Nephron progenitor cell (in vitro differentiated cells): Measurements from ENCODE around the gene RNF2.
"Not testable (repeated sequence)": the region's sequence is repeated elsewhere in the genome, so short reads cannot be mapped to it uniquely, and the experiment has no call there.

Experiments
- DNase-seq: peaks from one replicate; pipeline ENCODE4 v3.0.0; 2021
- H3K27ac Mint-ChIP-seq: 2 replicates; pipeline ENCODE4 v1.8.0; 2021; ENCODE audit warnings: mild to moderate bottlenecking, moderate library complexity, mixed read lengths
- H3K27me3 Mint-ChIP-seq: 2 replicates; pipeline ENCODE4 v1.8.0; 2021; ENCODE audit warnings: mild to moderate bottlenecking, low read depth, mixed read lengths; ENCODE audit not compliant: poor library complexity
- H3K36me3 Mint-ChIP-seq: 2 replicates; pipeline ENCODE4 v1.8.0; 2021; ENCODE audit warnings: low read depth, mixed read lengths
- H3K4me1 Mint-ChIP-seq: 2 replicates; pipeline ENCODE4 v1.8.0; 2021; ENCODE audit warnings: mixed read lengths
- H3K4me3 Mint-ChIP-seq: 2 replicates; pipeline ENCODE4 v1.8.0; 2021; ENCODE audit warnings: mild to moderate bottlenecking, moderate library complexity, mixed read lengths
- H3K9me3 Mint-ChIP-seq: 2 replicates; pipeline ENCODE4 v1.8.0; 2021; ENCODE audit warnings: mild to moderate bottlenecking, moderate library complexity, mixed read lengths
- TF ChIP-seq, protein P1 (sequence below): fragments of 200-600 bp; sonication (generic); IDR thresholded peaks from 2 replicates; pipeline ENCODE4 v1.5.0; 2021; ENCODE audit warnings: antibody characterized with exemption

RNF2 gene

DNA sequence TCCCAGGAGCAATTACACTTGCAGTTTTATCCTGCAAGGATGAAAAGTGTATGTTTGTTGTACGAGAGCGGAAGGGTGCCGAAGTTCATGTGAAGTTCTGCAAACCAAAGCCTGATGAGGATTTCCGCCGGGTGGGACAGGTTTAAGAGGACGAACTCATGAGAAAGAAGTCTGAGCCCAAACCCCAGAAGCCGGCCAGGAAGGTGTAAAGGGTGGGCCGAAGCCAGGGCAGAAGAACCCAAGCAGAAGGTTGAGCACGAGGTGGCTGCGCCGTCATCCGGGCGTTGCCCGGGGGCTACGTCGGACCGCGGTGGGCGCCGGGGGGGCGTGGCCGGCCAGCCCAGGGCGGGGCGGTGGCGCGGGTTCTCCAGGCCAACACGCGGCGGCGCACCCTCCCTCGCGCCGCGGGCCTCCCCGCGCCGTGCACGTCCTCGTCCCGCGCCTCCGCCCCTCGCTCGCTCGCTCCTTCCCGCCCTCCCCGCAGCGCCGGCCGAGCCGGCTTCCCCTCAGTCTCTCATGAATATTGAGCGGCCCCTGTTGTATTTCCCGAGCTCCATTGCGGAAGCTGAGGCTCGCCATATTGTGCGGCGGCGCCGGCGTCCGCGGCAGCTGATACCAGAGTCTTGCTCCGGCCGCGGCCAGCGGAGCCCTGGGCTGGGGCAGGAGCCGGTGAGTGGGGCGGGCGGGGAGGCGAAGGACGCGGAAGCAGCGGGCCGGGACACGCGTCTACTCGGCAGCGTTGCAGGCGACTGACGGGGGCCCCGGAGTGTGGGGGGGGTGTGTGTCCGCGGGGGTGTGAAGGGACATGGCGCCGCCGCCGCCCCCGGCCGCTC, at the start of gene RNF2:
Gene RNF2 (plus strand): TSS at position 578 of the 833 bp plus-strand sequence. CDS start 41,996 bp downstream, outside the sequence.
- Mint-ChIP-seq H3K4me1 (peaks cover 53% of the 10 kb centered on the region), H3K36me3 (peaks cover 20% of the 10 kb centered on the region), H3K27me3 (peaks cover 7% of the 10 kb centered on the region), H3K4me3 (peak within 1 kb of the TSS; percentile 97), H3K9me3 (peaks cover 19% of the 10 kb centered on the region), H3K27ac (peak within 1 kb of the TSS; percentile 89)
- DNase-seq = peak; percentile 85
- TF ChIP-seq, protein P1, sequence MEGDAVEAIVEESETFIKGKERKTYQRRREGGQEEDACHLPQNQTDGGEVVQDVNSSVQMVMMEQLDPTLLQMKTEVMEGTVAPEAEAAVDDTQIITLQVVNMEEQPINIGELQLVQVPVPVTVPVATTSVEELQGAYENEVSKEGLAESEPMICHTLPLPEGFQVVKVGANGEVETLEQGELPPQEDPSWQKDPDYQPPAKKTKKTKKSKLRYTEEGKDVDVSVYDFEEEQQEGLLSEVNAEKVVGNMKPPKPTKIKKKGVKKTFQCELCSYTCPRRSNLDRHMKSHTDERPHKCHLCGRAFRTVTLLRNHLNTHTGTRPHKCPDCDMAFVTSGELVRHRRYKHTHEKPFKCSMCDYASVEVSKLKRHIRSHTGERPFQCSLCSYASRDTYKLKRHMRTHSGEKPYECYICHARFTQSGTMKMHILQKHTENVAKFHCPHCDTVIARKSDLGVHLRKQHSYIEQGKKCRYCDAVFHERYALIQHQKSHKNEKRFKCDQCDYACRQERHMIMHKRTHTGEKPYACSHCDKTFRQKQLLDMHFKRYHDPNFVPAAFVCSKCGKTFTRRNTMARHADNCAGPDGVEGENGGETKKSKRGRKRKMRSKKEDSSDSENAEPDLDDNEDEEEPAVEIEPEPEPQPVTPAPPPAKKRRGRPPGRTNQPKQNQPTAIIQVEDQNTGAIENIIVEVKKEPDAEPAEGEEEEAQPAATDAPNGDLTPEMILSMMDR = no peak

DNA sequence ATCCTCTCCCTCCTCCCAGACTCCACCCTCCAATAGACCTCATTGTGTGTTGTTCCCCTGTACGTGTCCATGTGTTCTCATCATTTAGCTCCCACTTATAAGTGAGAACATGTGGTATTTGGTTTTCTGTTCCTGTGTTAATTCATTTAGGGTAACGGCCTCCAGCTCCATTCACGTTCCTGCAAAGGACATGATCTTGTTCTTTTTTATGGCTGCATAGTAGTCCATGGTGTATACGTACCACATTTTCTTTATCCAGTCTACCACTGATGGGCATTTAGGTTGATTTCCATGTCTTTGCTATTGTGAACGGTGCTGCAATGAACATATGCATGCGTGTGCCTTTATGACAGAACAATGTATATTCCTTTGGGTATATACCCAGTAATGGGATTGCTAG, 45.4 kb upstream of the RNF2 start:
- H3K4me3 Mint-ChIP-seq, H3K27me3 Mint-ChIP-seq, H3K4me1 Mint-ChIP-seq, H3K36me3 Mint-ChIP-seq, DNase-seq: not testable (repeated sequence)
- peaks cover 25% of the 10 kb centered on the region for H3K9me3 Mint-ChIP-seq
- H3K27ac Mint-ChIP-seq = peak overlapping the region; percentile 31

DNA sequence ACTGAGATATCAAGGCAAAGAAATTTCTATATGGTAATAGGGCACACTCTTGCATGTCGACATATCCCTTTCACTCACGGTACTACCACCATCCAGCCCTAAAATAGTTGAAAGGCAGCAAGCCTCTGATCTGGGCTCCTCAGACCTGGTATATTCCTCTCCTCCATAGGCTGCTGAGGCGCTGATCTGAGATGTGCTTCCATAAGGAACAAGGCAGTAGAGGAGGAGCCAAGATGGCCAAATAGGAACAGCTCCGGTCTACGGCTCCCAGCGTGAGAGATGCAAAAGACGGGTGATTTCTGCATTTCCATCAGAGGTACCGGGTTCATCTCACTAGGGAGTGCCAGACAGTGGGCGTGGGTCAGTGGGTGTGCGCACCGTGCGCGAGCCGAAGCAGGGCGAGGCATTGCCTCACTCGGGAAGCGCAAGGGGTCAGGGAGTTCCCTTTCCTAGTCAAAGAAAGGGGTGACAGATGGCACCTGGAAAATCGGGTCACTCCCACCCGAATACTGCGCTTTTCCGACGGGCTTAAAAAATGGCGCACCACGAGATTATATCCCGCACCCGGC, 44.0 kb upstream of the RNF2 start:
- not testable (repeated sequence) for H3K27ac Mint-ChIP-seq, H3K4me1 Mint-ChIP-seq, H3K4me3 Mint-ChIP-seq, DNase-seq, H3K27me3 Mint-ChIP-seq, H3K36me3 Mint-ChIP-seq
- peaks cover 19% of the 10 kb centered on the region for H3K9me3 Mint-ChIP-seq

DNA sequence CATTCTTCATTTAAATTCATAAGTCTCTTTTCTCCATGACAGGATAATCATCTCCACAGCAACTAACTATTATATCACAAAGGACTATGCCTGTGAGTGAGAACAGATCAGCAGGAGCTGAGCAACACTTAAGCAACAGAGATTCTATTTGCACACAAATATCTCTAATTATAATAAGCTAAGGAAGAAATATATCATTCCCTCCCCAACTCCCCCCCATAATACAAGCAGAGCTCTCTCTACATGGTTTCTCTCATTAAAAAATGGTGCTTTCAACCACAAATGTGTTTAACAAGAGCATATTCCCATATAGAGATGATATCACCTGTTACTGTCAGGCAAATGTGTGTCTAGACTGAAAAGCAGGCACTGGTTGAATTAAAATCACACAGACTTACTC, 36.5 kb upstream of the RNF2 start:
- no peak overlapping the region for H3K27ac Mint-ChIP-seq

DNA sequence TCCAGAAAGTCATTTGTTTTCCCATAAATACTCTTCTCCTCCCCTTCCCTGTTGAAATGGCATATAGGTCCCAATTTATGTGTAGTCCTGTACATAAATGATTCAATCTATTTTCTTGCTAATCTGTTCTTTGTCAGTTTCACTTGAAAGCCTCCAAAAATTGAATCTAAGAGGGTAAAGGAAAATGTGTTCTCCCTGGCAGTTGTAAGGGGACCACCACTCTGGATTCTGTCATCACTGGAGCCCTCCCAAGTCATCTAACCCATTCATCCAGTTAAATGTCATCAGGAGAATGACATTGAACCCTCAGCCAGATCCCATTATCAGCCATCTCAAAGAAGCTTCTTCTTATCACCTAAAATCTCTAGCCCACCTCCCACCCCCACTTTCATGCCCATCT, 35.0 kb upstream of the RNF2 start:
- Mint-ChIP-seq H3K4me1 (peaks cover 5% of the 10 kb centered on the region), H3K36me3 (no peaks in the 10 kb centered on the region)

More for the DNA sequence above, 36.5 kb upstream of the RNF2 start:
- Mint-ChIP-seq H3K4me3 (no peak overlapping the region), H3K4me1 (no peaks in the 10 kb centered on the region), H3K9me3 (peaks cover 3% of the 10 kb centered on the region), H3K27me3 (peaks cover 5% of the 10 kb centered on the region), H3K36me3 (no peaks in the 10 kb centered on the region)
- no peak for DNase-seq
- TF ChIP-seq, protein P1 = no peak

DNA sequence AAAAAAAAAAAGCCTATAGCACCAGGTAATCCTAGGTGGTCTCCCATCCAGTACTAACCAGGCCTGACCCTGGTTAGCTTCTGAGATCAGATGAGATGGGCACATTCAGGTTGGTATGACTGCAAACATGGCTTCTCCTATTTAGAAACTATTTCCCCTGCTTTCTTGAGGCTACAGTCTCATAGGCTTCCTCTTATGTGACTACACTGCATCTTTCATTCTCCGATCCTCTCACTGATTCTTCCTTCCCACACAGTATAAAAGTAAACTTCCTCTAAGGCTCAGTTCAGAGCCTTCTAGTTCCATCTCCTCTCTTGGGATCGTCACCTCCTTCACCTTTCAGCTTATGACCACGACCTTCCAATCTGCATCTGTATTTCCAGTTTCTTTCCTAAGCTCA, 30.4 kb upstream of the RNF2 start:
- TF ChIP-seq, protein P1 = no peak
- H3K4me1 Mint-ChIP-seq = peaks cover 5% of the 10 kb centered on the region
- no peaks in the 10 kb centered on the region for H3K9me3 Mint-ChIP-seq
- no peak overlapping the region for H3K4me3 Mint-ChIP-seq
- no peak overlapping the region for H3K27ac Mint-ChIP-seq
- no peaks in the 10 kb centered on the region for H3K36me3 Mint-ChIP-seq
- DNase-seq = no peak
- H3K27me3 Mint-ChIP-seq = peaks cover 5% of the 10 kb centered on the region

More for the DNA sequence above, 35.0 kb upstream of the RNF2 start:
- no peak for DNase-seq
- H3K9me3 Mint-ChIP-seq = no peaks in the 10 kb centered on the region
- peaks cover 5% of the 10 kb centered on the region for H3K27me3 Mint-ChIP-seq
- TF ChIP-seq, protein P1 = no peak
- H3K27ac Mint-ChIP-seq = no peak overlapping the region
- no peak overlapping the region for H3K4me3 Mint-ChIP-seq
